Liver (tissue), 9 donors: ENCODE results near the gene ELAVL1. TPM values are rescaled to one million over a fixed set of nuclear protein-coding genes. Genes with fewer than 3 reads are reported as not detected.
"Not testable (repeated sequence)": the region's sequence is repeated elsewhere in the genome, so short reads cannot be mapped to it uniquely, and the experiment has no call there.

ENCODE experiments used
- DNase-seq: peaks from one replicate; pipeline ENCODE4 v3.0.0-alpha.2; 2017; ENCODE audit warnings: low spot score
- H3K27ac ChIP-seq, 2 donors: one replicate each; pipeline ENCODE4 v1.7.0; 2013; ENCODE audit warnings: inconsistent platforms in 2 of 2, low read length in 2 of 2, control low read depth in 1 of 2, low read depth in 1 of 2, mild to moderate bottlenecking in 1 of 2
- H3K27me3 ChIP-seq, 4 donors: one replicate each; pipeline versions ENCODE4 v1.6.1 to v1.7.0; 2013; ENCODE audit warnings: low read length in 3 of 4, inconsistent platforms in 1 of 4, mild to moderate bottlenecking in 1 of 4, moderate library complexity in 1 of 4; ENCODE audit not compliant: control insufficient read depth in 4 of 4, insufficient read depth in 4 of 4
- H3K36me3 ChIP-seq, 4 donors: one replicate each; pipeline versions ENCODE4 v1.6.1 to v1.7.0; 2013; ENCODE audit warnings: low read length in 3 of 4, mild to moderate bottlenecking in 3 of 4, low read depth in 1 of 4, moderate library complexity in 1 of 4; ENCODE audit not compliant: control insufficient read depth in 4 of 4, insufficient read depth in 3 of 4
- H3K4me1 ChIP-seq, 4 donors: one replicate each; pipeline versions ENCODE4 v1.6.1 to v1.7.0; 2013; ENCODE audit warnings: low read length in 3 of 4, mild to moderate bottlenecking in 3 of 4, moderate library complexity in 1 of 4; ENCODE audit not compliant: control insufficient read depth in 4 of 4, insufficient read depth in 4 of 4
- H3K4me3 ChIP-seq, 3 donors: one replicate each; pipeline versions ENCODE4 v1.6.1 to v1.7.0; 2013; ENCODE audit warnings: low read length in 3 of 3, control low read depth in 1 of 3, low read depth in 1 of 3, mild to moderate bottlenecking in 1 of 3
- H3K9ac ChIP-seq, 2 donors: one replicate each; pipeline ENCODE4 v1.7.0; 2013; ENCODE audit warnings: low read length in 2 of 2, mild to moderate bottlenecking in 2 of 2, moderate library complexity in 2 of 2, control low read depth in 1 of 2, low read depth in 1 of 2
- H3K9me3 ChIP-seq, 4 donors: one replicate each; pipeline versions ENCODE4 v1.6.1 to v1.7.0; 2013; ENCODE audit warnings: low read length in 3 of 4; ENCODE audit not compliant: control insufficient read depth in 4 of 4
- ATF3 ChIP-seq: IDR thresholded peaks from 2 replicates; pipeline ENCODE4 v1.6.1; 2016; ENCODE audit warnings: antibody characterized with exemption
- CTCF ChIP-seq: fragments of 150-350 bp; IDR thresholded peaks from 2 replicates; pipeline ENCODE4 v1.5.1; 2017; ENCODE audit warnings: improper control_type of control experiment, low read depth, low read length; ENCODE audit not compliant: missing input control
- EGR1 ChIP-seq, 2 donors: IDR thresholded peaks; 2 replicates each; pipeline ENCODE4 v1.6.1; 2016 to 2018; ENCODE audit warnings: antibody characterized with exemption in 2 of 2, low read depth in 2 of 2
- FOXA1 ChIP-seq: IDR thresholded peaks from 2 replicates; pipeline ENCODE4 v1.6.1; 2016; ENCODE audit warnings: antibody characterized with exemption
- FOXA2 ChIP-seq: IDR thresholded peaks from 2 replicates; pipeline ENCODE4 v1.6.1; 2016; ENCODE audit warnings: antibody characterized with exemption
- GABPA ChIP-seq, 2 donors: IDR thresholded peaks in 1 of 2; conservative IDR thresholded peaks in 1 of 2; 2 replicates each; pipeline ENCODE4 v1.6.1; 2016; ENCODE audit warnings: antibody characterized with exemption in 2 of 2, mild to moderate bottlenecking in 1 of 2, moderate library complexity in 1 of 2
- HNF4A ChIP-seq, 2 donors: conservative IDR thresholded peaks; 2 replicates each; pipeline ENCODE4 v1.6.1; 2016; ENCODE audit warnings: antibody characterized with exemption in 2 of 2, mild to moderate bottlenecking in 2 of 2
- RAD21 ChIP-seq, 2 donors: IDR thresholded peaks; 2 replicates each; pipeline ENCODE4 v1.6.1; 2016; ENCODE audit warnings: antibody characterized with exemption in 2 of 2, mild to moderate bottlenecking in 2 of 2
- REST ChIP-seq: IDR thresholded peaks from 2 replicates; pipeline ENCODE4 v1.6.1; 2016; ENCODE audit warnings: antibody characterized with exemption, mild to moderate bottlenecking
- RXRA ChIP-seq, 2 donors: IDR thresholded peaks; 2 replicates each; pipeline ENCODE4 v1.6.1; 2017 to 2018; ENCODE audit warnings: antibody characterized with exemption in 2 of 2, mild to moderate bottlenecking in 1 of 2
- SP1 ChIP-seq: IDR thresholded peaks from 2 replicates; pipeline ENCODE4 v1.6.1; 2018; ENCODE audit warnings: antibody characterized with exemption, mild to moderate bottlenecking
- TAF1 ChIP-seq: conservative IDR thresholded peaks from 2 replicates; pipeline ENCODE4 v1.6.1; 2016; ENCODE audit warnings: antibody characterized with exemption, mild to moderate bottlenecking
- YY1 ChIP-seq: IDR thresholded peaks from 2 replicates; pipeline ENCODE4 v1.6.1; 2016; ENCODE audit warnings: antibody characterized with exemption, mild to moderate bottlenecking
- ZBTB33 ChIP-seq: IDR thresholded peaks from 2 replicates; pipeline ENCODE4 v1.6.1; 2016; ENCODE audit warnings: antibody characterized with exemption
- WGBS: extraction: QIAGEN DNeasy Blood & Tissue Kit; methylation state at CpG from one replicate; pipeline ENCODE4 v1.1.7; 2013; 5-methylcytosine and 5-hydroxymethylcytosine counted together
- polyA plus RNA-seq, 2 donors: library from polyadenylated mRNA; stranded (reverse) in 1 of 2; unstranded in 1 of 2; fragments of 200-250 nt in 1 of 2; fragments of >200 nt in 1 of 2; fragmentation: Nextera tagmentation in 1 of 2; extraction: Ambion mirVana in 1 of 2; gene quantifications; one replicate each; pipeline versions ENCODE4 v1.2.1 to v1.2.3, GENCODE V29; 2013 to 2015
- total RNA-seq, 2 donors: library from RNA; depleted of rRNA; stranded (reverse); fragments of >200 nt; gene quantifications; one replicate each; pipeline ENCODE4 v1.2.3, GENCODE V29; 2014
- donor health status: healthy.
- donor health status: healthy.
- donor health status: healthy.
- donor health status: healthy.
- donor health status: healthy.

Gene ELAVL1
- total and polyA plus RNA-seq, 4 donors = 14.4 to 33.7 (median 19.1) TPM

- no peak for TF ChIP-seq FOXA1
- no peak for TF ChIP-seq RAD21 (IDR thresholded peaks at IDR 0.05)
- TF ChIP-seq ZBTB33 = no peak
- no peak for TF ChIP-seq ATF3
- TF ChIP-seq FOXA2 = no peak
- no peak for TF ChIP-seq YY1
- TF ChIP-seq TAF1 = no peak
- TF ChIP-seq EGR1 (IDR thresholded peaks at IDR 0.05; ENCODE audit: low read depth in 2 of 2) = no peak
- no peak for TF ChIP-seq RXRA (IDR thresholded peaks at IDR 0.05)
- no peak for TF ChIP-seq CTCF
- TF ChIP-seq HNF4A (conservative IDR thresholded peaks at IDR 0.05) = no peak
- no peak for TF ChIP-seq SP1
- no peak for TF ChIP-seq REST
- TF ChIP-seq GABPA (IDR thresholded peaks at IDR 0.05 in 1 of 2, conservative IDR thresholded peaks at IDR 0.05 in 1 of 2) = no peak
- Histone ChIP-seq H3K4me3 (peak overlapping the region in 1 of 3 donors; percentile 29), H3K9me3 (no peaks in the 10 kb centered on the region), H3K27ac (peak overlapping the region; percentile 44 to 62), H3K4me1 (peaks cover 3 to 25% (median 18%) of the 10 kb centered on the region in 4 donors), H3K9ac (peak overlapping the region in 1 of 2 donors; percentile 63), H3K36me3 (peaks cover 3 to 29% (median 18%) of the 10 kb centered on the region in 4 donors), H3K27me3 (no peaks in the 10 kb centered on the region)
- WGBS = 39% methylated on average over 13 of the region's 13 CpGs
- no peak for DNase-seq
Measured at GRCh38 chr19:7961920-7962626, 43.4 kb downstream of the ELAVL1 start.

DNA sequence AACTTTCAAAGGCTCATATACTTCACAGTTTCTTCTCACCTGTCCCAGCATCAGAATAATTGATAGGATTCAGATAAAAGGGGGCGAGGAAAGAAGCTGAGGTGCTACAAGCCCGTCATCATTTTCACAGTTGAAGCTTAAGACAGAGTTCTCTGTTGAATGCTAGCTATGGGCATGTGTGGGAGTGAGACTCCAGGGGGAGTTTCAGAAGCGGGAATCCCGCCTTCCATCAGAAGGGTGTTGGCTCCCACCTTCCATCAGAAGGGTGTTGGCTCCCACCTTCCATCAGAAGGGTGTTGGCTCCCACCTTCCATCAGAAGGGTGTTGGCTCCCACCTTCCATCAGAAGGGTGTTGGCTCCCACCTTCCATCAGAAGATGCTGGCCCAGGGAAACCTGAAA, 44.4 kb downstream of the ELAVL1 start:
- H3K36me3 ChIP-seq = peaks cover 3 to 20% (median 12%) of the 10 kb centered on the region in 4 donors
- not testable (repeated sequence) for DNase-seq, H3K9me3 ChIP-seq, H3K9ac ChIP-seq, H3K27me3 ChIP-seq, H3K27ac ChIP-seq, H3K4me3 ChIP-seq
- 96% methylated on average over 4 of the region's 4 CpGs for WGBS
- H3K4me1 ChIP-seq = peaks cover 3 to 25% (median 18%) of the 10 kb centered on the region in 4 donors
